GM10266 (cell line): Measurements from ENCODE around the gene SERPINA3.

Experiments used
- DNase-seq: peaks from one replicate; pipeline ENCODE4 v3.0.0; 2012; ENCODE audit errors: extremely low spot score
- TF ChIP-seq, protein P1 (sequence below): IDR thresholded peaks from 2 replicates; pipeline ENCODE4 v1.5.1; 2012; ENCODE audit warnings: mild to moderate bottlenecking, low read depth; ENCODE audit not compliant: control insufficient read depth, insufficient read depth; ENCODE audit errors: missing control alignments

The SERPINA3 gene

GRCh38 chr14:94612174-94612573 lies at the start of gene SERPINA3:
TSS of gene SERPINA3 (plus strand) at chr14:94612391. CDS start at chr14:94614442, 2,051 bp downstream.
- TF ChIP-seq, protein P1, sequence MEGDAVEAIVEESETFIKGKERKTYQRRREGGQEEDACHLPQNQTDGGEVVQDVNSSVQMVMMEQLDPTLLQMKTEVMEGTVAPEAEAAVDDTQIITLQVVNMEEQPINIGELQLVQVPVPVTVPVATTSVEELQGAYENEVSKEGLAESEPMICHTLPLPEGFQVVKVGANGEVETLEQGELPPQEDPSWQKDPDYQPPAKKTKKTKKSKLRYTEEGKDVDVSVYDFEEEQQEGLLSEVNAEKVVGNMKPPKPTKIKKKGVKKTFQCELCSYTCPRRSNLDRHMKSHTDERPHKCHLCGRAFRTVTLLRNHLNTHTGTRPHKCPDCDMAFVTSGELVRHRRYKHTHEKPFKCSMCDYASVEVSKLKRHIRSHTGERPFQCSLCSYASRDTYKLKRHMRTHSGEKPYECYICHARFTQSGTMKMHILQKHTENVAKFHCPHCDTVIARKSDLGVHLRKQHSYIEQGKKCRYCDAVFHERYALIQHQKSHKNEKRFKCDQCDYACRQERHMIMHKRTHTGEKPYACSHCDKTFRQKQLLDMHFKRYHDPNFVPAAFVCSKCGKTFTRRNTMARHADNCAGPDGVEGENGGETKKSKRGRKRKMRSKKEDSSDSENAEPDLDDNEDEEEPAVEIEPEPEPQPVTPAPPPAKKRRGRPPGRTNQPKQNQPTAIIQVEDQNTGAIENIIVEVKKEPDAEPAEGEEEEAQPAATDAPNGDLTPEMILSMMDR, result no peak
- no peak for DNase-seq

DNA sequence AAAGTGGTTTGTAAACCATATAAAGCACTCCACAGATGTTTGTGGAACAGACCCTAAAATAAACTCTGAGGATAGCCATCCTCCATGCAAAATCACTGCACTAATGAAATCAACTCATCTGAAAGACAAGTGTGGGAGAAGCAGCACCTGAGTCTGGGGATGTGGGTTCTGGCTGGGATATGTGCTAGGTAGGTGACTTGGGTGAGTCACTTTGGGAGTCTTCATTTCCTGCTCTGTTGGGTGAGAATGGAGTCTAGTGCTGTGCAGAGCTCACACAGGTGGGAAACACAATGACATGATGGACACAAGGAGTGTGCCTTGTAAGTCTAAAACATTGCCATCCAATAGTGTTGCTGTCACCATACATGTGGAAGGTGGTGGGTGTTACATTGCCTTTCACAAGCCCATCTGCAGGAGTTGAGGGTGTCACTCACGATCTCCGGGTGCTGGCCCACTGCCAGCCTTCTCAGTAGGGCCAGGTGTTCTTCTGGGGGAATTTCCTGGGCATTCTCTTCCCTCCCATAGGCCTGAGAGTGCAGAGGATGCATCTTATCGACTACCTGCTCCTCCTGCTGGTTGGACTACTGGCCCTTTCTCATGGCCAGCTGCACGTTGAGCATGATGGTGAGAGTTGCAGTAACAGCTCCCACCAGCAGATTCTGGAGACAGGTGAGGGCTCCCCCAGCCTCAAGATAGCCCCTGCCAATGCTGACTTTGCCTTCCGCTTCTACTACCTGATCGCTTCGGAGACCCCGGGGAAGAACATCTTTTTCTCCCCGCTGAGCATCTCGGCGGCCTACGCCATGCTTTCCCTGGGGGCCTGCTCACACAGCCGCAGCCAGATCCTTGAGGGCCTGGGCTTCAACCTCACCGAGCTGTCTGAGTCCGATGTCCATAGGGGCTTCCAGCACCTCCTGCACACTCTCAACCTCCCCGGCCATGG lies 49.0 kb upstream of the SERPINA3 start:
- DNase-seq, result no peak
- TF ChIP-seq, protein P1, result no peak

DNA sequence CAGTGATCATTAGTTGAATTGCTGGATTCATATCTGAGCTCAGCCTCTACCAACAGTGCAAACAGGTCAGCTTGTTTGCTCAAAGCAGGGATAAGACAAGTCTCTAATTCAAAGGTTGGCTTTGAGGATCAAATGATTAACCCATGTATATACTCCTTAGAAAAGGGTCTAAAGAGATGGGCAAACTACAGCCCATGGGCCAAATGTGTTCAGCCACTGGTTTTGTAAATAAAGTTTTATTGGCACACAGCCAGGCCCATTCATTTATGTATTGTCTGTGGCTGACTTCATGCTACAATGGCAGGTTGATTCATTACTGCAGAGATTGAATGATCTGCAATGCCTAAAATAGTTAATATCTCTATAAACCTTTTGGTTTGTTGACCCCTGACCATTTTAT lies 47.8 kb upstream of the SERPINA3 start:
- no peak for DNase-seq
- TF ChIP-seq, protein P1, result no peak

- DNase-seq, result no peak
Measured at GRCh38 chr14:94568186-94568585, 44.0 kb upstream of the SERPINA3 start.

DNA sequence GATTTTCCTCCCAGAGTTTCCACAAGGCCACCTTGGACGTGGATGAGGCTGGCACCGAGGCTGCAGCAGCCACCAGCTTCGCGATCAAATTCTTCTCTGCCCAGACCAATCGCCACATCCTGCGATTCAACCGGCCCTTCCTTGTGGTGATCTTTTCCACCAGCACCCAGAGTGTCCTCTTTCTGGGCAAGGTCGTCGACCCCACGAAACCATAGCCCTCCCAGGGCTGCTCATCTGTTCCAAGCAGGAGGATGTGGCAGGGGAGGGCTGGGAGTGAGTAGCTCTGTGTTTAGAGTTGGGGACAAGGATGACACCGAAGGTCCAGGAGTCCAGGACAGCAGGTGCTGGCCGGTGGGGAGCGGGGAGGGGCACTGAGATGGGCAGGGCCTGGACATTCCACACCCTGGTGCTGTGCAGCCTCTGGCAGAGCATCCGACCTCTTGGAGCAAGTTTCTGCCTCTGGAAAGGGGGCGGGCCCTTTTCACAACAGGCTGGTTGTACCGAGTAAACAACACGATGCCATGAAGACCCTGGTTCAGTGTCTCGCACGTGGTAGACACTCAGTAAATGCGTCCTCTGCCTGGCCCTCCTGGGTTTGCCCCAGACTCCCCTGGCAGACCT lies 42.7 kb upstream of the SERPINA3 start:
- TF ChIP-seq, protein P1, result no peak

More at GRCh38 chr14:94568186-94568585, 44.0 kb upstream of the SERPINA3 start:
- TF ChIP-seq, protein P1, result no peak

DNA sequence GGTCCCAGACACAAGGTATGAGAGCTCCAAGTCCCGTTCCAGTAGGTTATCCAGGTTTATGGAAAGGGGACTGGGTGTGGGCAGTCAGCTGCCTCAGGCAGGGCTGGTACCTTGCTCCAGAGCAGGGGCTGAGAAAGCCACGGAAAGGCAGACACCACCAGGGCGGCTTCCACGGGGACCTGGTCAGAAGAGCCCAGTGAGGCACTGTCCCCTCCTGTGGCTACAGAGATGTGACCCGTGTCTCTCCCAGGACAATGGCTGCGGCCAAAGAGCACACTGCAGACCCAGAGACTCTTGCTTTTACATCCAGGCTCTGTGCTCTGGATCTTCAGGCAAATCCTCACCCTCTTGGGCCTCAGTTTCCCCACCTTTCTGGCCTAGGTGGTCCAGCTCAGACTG lies 42.2 kb upstream of the SERPINA3 start:
- no peak for DNase-seq
- TF ChIP-seq, protein P1, result no peak

More for the DNA sequence above, 42.7 kb upstream of the SERPINA3 start:
- DNase-seq, result no peak
